K562 (cell line): Measurements from ENCODE around the gene ARL10. TPM values are rescaled to one million over a fixed set of nuclear protein-coding genes. Genes with fewer than 3 reads are reported as not detected.

Experiments
- ADNP ChIP-seq: fragments of 200-800 bp; sonication (Bioruptor generic); IDR thresholded peaks from 2 replicates; pipeline ENCODE4 v1.6.1; 2016; ENCODE audit warnings: missing genetic modification characterization, missing compliant biosample characterization
- DACH1 ChIP-seq: fragments of 450-650 bp; IDR thresholded peaks from 2 replicates; pipeline ENCODE4 v1.6.1; 2018; ENCODE audit not compliant: partially characterized antibody
- ETS1 ChIP-seq: conservative IDR thresholded peaks from 2 replicates; pipeline ENCODE4 v1.6.1; 2011; ENCODE audit warnings: low read depth, mild to moderate bottlenecking, low read length; ENCODE audit not compliant: control insufficient read depth
- HDGF ChIP-seq: fragments of 450-650 bp; IDR thresholded peaks from 2 replicates; pipeline ENCODE4 v1.6.1; 2016
- IRF9 ChIP-seq: fragments of 450-650 bp; IDR thresholded peaks from 2 replicates; pipeline ENCODE4 v1.6.1; 2016; ENCODE audit warnings: missing biosample characterization, missing genetic modification characterization
- LEF1 ChIP-seq: fragments of 450-650 bp; IDR thresholded peaks from 2 replicates; pipeline ENCODE4 v1.6.1; 2016; ENCODE audit warnings: mild to moderate bottlenecking
- NELFE ChIP-seq: IDR thresholded peaks from 2 replicates; pipeline ENCODE4 v1.6.1; 2011; ENCODE audit warnings: mild to moderate bottlenecking; ENCODE audit not compliant: insufficient read depth, insufficient read length
- NFRKB ChIP-seq: fragments of 450-650 bp; IDR thresholded peaks from 2 replicates; pipeline ENCODE4 v1.6.1; 2016; ENCODE audit warnings: low read depth
- NR2C2 ChIP-seq, 2 experiments: fragments of 200-800 bp in 1 of 2; sonication (Bioruptor generic) in 1 of 2; sonication (generic) in 1 of 2; formaldehyde crosslinking in 1 of 2; IDR thresholded peaks; 2 replicates each; pipeline versions ENCODE4 v1.6.1 to v1.8.0; 2016 to 2022; ENCODE audit warnings: mild to moderate bottlenecking in 1 of 2, missing compliant biosample characterization in 1 of 2, missing genetic modification characterization in 1 of 2, missing genetic modification reagents in 1 of 2
- POLR2B ChIP-seq: fragments of 450-650 bp; IDR thresholded peaks from 2 replicates; pipeline ENCODE4 v1.6.1; 2018; ENCODE audit warnings: low read depth; ENCODE audit not compliant: partially characterized antibody
- SLC30A9 ChIP-seq: fragments of 250-450 bp; sonication (Bioruptor Pico); IDR thresholded peaks from 2 replicates; pipeline ENCODE4 v1.8.0; 2022; ENCODE audit warnings: mild to moderate bottlenecking, moderate library complexity
- TCF3 ChIP-seq: sonication (generic); formaldehyde crosslinking; IDR thresholded peaks from 2 replicates; pipeline ENCODE4 v1.4.0; 2020; ENCODE audit warnings: mild to moderate bottlenecking, missing genetic modification reagents
- ZFP1 ChIP-seq: fragments of 450-650 bp; formaldehyde crosslinking; IDR thresholded peaks from 2 replicates; pipeline ENCODE4 v1.4.0; 2020; ENCODE audit warnings: mild to moderate bottlenecking, mixed read lengths
- ZKSCAN8 ChIP-seq: fragments of 200-800 bp; sonication (Bioruptor generic); IDR thresholded peaks from 2 replicates; pipeline ENCODE4 v1.6.1; 2016; ENCODE audit warnings: missing genetic modification characterization, missing compliant biosample characterization
- ZNF197 ChIP-seq: fragments of 200-800 bp; sonication (Bioruptor generic); IDR thresholded peaks from 2 replicates; pipeline ENCODE4 v1.6.1; 2016; ENCODE audit warnings: low read depth, missing genetic modification characterization, missing compliant biosample characterization
- ZNF212 ChIP-seq: fragments of 450-650 bp; formaldehyde crosslinking; IDR thresholded peaks from 2 replicates; pipeline ENCODE4 v1.4.0; 2020; ENCODE audit warnings: mild to moderate bottlenecking
- ZNF354B ChIP-seq: fragments of 250-450 bp; sonication (Bioruptor Pico); IDR thresholded peaks from 2 replicates; pipeline ENCODE4 v1.4.0; 2020
- ZNF395 ChIP-seq: fragments of 200-800 bp; sonication (Bioruptor generic); IDR thresholded peaks from 2 replicates; pipeline ENCODE4 v1.6.1; 2017; ENCODE audit warnings: missing genetic modification characterization, missing compliant biosample characterization
- ZNF584 ChIP-seq: fragments of 200-800 bp; sonication (Bioruptor generic); IDR thresholded peaks from 2 replicates; pipeline ENCODE4 v1.6.1; 2016; ENCODE audit warnings: low read depth, mild to moderate bottlenecking, missing genetic modification characterization, missing compliant biosample characterization
- ZNF589 ChIP-seq: fragments of 200-800 bp; sonication (Bioruptor generic); IDR thresholded peaks from 2 replicates; pipeline ENCODE4 v1.6.1; 2016; ENCODE audit warnings: low read depth, missing genetic modification characterization, missing compliant biosample characterization
- polyA plus RNA-seq, 8 experiments: library from polyadenylated mRNA; depleted of rRNA in 4 of 8; stranded (reverse) in 5 of 8; unstranded in 3 of 8; fragments of >200 nt; fragmentation: Nextera tagmentation in 2 of 8; fragmentation: Illumina TruSeq in 1 of 8; extraction: Ambion mirVana in 2 of 8; extraction: Trizol in 1 of 8; gene quantifications; 2 replicates each; pipeline versions ENCODE4 v1.2.1 to v1.2.3, GENCODE V29; 2011 to 2014; ENCODE audit warnings: inconsistent platforms in 1 of 8, missing spikeins in 1 of 8
- total RNA-seq, 7 experiments: library from RNA; depleted of rRNA in 6 of 7; stranded (reverse); fragments of >200 nt in 6 of 7; fragmentation: Illumina TruSeq in 2 of 7; extraction: Trizol in 2 of 7; gene quantifications; 2 replicates each; pipeline versions ENCODE4 v1.2.1 to v1.2.3, GENCODE V29; 2011 to 2021; ENCODE audit warnings: low replicate concordance in 1 of 7
- TF ChIP-seq, protein P1 (sequence below): sonication (generic); formaldehyde crosslinking; IDR thresholded peaks from 2 replicates; pipeline ENCODE4 v1.8.1; 2023; ENCODE audit warnings: missing genetic modification reagents, mild to moderate bottlenecking, borderline replicate concordance

Gene ARL10
- total and polyA plus RNA-seq, 9 of the 15 experiments (the other 6 are each of a cell fraction or from before 2014, with no cell fraction given), result under 0.01 to 0.40 (median 0.34) TPM; not detected in 3

DNA sequence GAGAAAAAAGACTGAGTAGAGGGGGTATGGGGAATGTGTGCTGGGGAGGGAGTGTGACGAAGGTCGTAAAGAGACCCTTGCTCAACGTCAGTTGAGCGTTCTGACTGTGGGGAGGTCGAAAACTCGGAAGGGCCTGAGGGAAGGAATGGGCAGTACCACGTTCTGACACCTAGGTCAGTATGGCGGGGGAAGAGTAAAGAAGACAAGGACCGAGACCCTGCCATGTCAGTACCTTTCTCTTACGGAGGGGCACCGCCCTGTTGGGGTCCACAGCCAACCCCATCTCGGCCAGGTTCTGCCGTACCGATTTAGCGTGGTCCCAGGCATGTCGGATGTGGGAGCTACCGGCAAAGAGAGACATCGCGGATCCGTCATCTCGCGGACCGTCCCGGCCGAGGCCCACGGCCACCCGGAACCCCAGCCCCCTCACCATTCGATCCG is 22.7 kb downstream of the ARL10 start (continued):
- TF ChIP-seq ZNF395 (CRISPR knock-in tag) (peak; percentile 47; the same call in 1 of the 2 replicates), ETS1 (no peak), ZNF212 (no peak), NFRKB (peak; percentile 44; the same call in 1 of the 2 replicates), HDGF (no peak), SLC30A9 (CRISPR knock-in tag) (no peak), ZFP1 (CRISPR knock-in tag) (no peak), ZNF589 (CRISPR knock-in tag) (no peak), ZKSCAN8 (CRISPR knock-in tag) (no peak), ADNP (tag) (no peak), ZNF584 (CRISPR knock-in tag) (0 out of 2 replicates have a peak, but pooled peaks have one; percentile 54), ZNF354B (CRISPR knock-in tag) (no peak), NELFE (no peak), IRF9 (tag) (no peak), NR2C2 (CRISPR knock-in tag; IDR thresholded peaks at IDR 0.05) (no peak), NR2C2 (tag; IDR thresholded peaks at IDR 0.05) (no peak), DACH1 (no peak), LEF1 (no peak), TCF3 (peak; percentile 3), POLR2B (no peak), ZNF197 (no peak)
- TF ChIP-seq, protein P1, sequence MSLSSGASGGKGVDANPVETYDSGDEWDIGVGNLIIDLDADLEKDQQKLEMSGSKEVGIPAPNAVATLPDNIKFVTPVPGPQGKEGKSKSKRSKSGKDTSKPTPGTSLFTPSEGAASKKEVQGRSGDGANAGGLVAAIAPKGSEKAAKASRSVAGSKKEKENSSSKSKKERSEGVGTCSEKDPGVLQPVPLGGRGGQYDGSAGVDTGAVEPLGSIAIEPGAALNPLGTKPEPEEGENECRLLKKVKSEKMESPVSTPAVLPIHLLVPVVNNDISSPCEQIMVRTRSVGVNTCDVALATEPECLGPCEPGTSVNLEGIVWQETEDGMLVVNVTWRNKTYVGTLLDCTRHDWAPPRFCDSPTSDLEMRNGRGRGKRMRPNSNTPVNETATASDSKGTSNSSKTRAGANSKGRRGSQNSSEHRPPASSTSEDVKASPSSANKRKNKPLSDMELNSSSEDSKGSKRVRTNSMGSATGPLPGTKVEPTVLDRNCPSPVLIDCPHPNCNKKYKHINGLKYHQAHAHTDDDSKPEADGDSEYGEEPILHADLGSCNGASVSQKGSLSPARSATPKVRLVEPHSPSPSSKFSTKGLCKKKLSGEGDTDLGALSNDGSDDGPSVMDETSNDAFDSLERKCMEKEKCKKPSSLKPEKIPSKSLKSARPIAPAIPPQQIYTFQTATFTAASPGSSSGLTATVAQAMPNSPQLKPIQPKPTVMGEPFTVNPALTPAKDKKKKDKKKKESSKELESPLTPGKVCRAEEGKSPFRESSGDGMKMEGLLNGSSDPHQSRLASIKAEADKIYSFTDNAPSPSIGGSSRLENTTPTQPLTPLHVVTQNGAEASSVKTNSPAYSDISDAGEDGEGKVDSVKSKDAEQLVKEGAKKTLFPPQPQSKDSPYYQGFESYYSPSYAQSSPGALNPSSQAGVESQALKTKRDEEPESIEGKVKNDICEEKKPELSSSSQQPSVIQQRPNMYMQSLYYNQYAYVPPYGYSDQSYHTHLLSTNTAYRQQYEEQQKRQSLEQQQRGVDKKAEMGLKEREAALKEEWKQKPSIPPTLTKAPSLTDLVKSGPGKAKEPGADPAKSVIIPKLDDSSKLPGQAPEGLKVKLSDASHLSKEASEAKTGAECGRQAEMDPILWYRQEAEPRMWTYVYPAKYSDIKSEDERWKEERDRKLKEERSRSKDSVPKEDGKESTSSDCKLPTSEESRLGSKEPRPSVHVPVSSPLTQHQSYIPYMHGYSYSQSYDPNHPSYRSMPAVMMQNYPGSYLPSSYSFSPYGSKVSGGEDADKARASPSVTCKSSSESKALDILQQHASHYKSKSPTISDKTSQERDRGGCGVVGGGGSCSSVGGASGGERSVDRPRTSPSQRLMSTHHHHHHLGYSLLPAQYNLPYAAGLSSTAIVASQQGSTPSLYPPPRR (CRISPR knock-in tag), result 0 out of 2 replicates have a peak, but pooled peaks have one; percentile 24
